GM12878 (cell line): ENCODE data around the gene MRPL34.

Source experiments
- CBX5 ChIP-seq: sonication (generic); IDR thresholded peaks from 2 replicates; pipeline ENCODE4 v1.6.1; 2016; ENCODE audit warnings: low read depth, moderate library complexity, mild to moderate bottlenecking, inconsistent platforms
- DPF2 ChIP-seq: fragments of 450-650 bp; IDR thresholded peaks from 2 replicates; pipeline ENCODE4 v1.6.1; 2017; ENCODE audit warnings: mild to moderate bottlenecking
- EGR1 ChIP-seq, 2 experiments: IDR thresholded peaks; 1 replicate in 1 of 2; 2 replicates in 1 of 2; pipeline ENCODE4 v1.6.1; 2011 to 2012; ENCODE audit warnings: low read depth in 2 of 2, low read length in 2 of 2, borderline replicate concordance in 1 of 2, mild to moderate bottlenecking in 1 of 2, moderate library complexity in 1 of 2
- EZH2 ChIP-seq: IDR thresholded peaks from 2 replicates; pipeline ENCODE4 v1.6.1; 2012; ENCODE audit warnings: low read depth, mild to moderate bottlenecking, control low read depth, inconsistent platforms, low read length, borderline replicate concordance; ENCODE audit not compliant: control insufficient read depth
- SPI1 ChIP-seq: IDR thresholded peaks from 2 replicates; pipeline ENCODE4 v1.6.1; 2011; ENCODE audit warnings: low read depth, mild to moderate bottlenecking, low read length, moderate library complexity, borderline replicate concordance; ENCODE audit not compliant: insufficient read depth
- TAF1 ChIP-seq: IDR thresholded peaks from 2 replicates; pipeline ENCODE4 v1.6.1; 2011; ENCODE audit warnings: mild to moderate bottlenecking, low read depth, low read length, borderline replicate concordance
- ZBTB11 ChIP-seq: fragments of 450-650 bp; formaldehyde crosslinking; IDR thresholded peaks from 2 replicates; pipeline ENCODE4 v1.5.0; 2022; ENCODE audit warnings: mild to moderate bottlenecking, missing genetic modification characterization
- TF ChIP-seq, protein P1 (sequence below), 3 experiments: IDR thresholded peaks in 2 of 3; conservative IDR thresholded peaks in 1 of 3; 2 replicates each; pipeline ENCODE4 v1.5.1; 2011; ENCODE audit warnings: low read depth in 3 of 3, low read length in 3 of 3, mild to moderate bottlenecking in 3 of 3, control low read depth in 2 of 3, moderate library complexity in 2 of 3, inconsistent platforms in 1 of 3, mixed read lengths in 1 of 3; ENCODE audit not compliant: control insufficient read depth in 2 of 3, insufficient read depth in 1 of 3; ENCODE audit errors: extremely low read depth in 1 of 3
- TF ChIP-seq, protein P2 (sequence below): fragments of 450-650 bp; IDR thresholded peaks from 2 replicates; pipeline ENCODE4 v1.6.1; 2017; ENCODE audit warnings: antibody characterized with exemption, mild to moderate bottlenecking, moderate library complexity
- TF ChIP-seq, protein P3 (sequence below): IDR thresholded peaks from 2 replicates; pipeline ENCODE4 v1.6.1; 2012; ENCODE audit warnings: low read depth, low read length, improper control_type of control experiment

DNA sequence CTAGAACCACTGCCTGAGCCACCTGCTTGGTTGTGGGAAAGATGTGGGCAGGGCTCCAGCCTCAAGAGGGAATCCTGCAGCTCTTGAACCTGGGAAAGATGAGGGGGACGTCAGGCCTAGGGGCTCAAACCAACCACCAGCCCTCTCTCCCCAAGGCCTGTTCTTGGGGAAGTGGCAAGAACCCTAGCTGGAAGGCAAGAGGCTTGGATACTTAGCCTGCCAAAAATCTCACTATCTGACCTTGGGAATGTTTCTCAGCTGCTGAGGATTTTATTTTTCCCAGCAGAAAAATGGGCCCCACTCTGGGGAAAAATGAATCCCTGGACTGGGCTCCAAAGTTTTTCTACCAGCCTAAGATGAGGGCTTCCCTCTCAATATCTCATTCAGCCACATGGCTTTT lies 45.7 kb upstream of the MRPL34 start:
- TF ChIP-seq SPI1 (no peak), CBX5 (no peak), EZH2 (no peak), DPF2 (no peak), ZBTB11 (CRISPR knock-in tag) (no peak), TAF1 (no peak), EGR1 (IDR thresholded peaks at IDR 0.05; ENCODE audit: borderline replicate concordance in 1 of 2, low read depth in 2 of 2, low read length in 2 of 2) (no peak)
- TF ChIP-seq, protein P1, sequence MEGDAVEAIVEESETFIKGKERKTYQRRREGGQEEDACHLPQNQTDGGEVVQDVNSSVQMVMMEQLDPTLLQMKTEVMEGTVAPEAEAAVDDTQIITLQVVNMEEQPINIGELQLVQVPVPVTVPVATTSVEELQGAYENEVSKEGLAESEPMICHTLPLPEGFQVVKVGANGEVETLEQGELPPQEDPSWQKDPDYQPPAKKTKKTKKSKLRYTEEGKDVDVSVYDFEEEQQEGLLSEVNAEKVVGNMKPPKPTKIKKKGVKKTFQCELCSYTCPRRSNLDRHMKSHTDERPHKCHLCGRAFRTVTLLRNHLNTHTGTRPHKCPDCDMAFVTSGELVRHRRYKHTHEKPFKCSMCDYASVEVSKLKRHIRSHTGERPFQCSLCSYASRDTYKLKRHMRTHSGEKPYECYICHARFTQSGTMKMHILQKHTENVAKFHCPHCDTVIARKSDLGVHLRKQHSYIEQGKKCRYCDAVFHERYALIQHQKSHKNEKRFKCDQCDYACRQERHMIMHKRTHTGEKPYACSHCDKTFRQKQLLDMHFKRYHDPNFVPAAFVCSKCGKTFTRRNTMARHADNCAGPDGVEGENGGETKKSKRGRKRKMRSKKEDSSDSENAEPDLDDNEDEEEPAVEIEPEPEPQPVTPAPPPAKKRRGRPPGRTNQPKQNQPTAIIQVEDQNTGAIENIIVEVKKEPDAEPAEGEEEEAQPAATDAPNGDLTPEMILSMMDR (IDR thresholded peaks at IDR 0.05 in 2 of 3, conservative IDR thresholded peaks at IDR 0.05 in 1 of 3; ENCODE audit: control insufficient read depth in 2 of 3, extremely low read depth in 1 of 3, insufficient read depth in 1 of 3, low read depth in 3 of 3, low read length in 3 of 3): no peak
- TF ChIP-seq, protein P2, sequence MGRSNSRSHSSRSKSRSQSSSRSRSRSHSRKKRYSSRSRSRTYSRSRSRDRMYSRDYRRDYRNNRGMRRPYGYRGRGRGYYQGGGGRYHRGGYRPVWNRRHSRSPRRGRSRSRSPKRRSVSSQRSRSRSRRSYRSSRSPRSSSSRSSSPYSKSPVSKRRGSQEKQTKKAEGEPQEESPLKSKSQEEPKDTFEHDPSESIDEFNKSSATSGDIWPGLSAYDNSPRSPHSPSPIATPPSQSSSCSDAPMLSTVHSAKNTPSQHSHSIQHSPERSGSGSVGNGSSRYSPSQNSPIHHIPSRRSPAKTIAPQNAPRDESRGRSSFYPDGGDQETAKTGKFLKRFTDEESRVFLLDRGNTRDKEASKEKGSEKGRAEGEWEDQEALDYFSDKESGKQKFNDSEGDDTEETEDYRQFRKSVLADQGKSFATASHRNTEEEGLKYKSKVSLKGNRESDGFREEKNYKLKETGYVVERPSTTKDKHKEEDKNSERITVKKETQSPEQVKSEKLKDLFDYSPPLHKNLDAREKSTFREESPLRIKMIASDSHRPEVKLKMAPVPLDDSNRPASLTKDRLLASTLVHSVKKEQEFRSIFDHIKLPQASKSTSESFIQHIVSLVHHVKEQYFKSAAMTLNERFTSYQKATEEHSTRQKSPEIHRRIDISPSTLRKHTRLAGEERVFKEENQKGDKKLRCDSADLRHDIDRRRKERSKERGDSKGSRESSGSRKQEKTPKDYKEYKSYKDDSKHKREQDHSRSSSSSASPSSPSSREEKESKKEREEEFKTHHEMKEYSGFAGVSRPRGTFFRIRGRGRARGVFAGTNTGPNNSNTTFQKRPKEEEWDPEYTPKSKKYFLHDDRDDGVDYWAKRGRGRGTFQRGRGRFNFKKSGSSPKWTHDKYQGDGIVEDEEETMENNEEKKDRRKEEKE: no peak
- TF ChIP-seq, protein P3, sequence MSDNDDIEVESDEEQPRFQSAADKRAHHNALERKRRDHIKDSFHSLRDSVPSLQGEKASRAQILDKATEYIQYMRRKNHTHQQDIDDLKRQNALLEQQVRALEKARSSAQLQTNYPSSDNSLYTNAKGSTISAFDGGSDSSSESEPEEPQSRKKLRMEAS: no peak
